ENCODE measurements around the gene KCNK7. TPM values are rescaled to one million over a fixed set of nuclear protein-coding genes. Genes with fewer than 3 reads are reported as not detected.
"Not testable (repeated sequence)": the region's sequence is repeated elsewhere in the genome, so short reads cannot be mapped to it uniquely, and the experiment has no call there.

Gene KCNK7
- total RNA-seq, 2 donors from 2014 or later, result 0.52 to 0.79 TPM

- H3K36me3 Mint-ChIP-seq (ENCODE audit: low read depth), result peaks cover 69% of the 10 kb centered on the region
- peak; percentile 81 for ATAC-seq (replicated peaks)
- peaks cover 31% of the 10 kb centered on the region for H3K4me1 Mint-ChIP-seq
- no peaks in the 10 kb centered on the region for H3K27me3 Mint-ChIP-seq
- H3K27ac Mint-ChIP-seq, result peak within 1 kb of the TSS; percentile 94
- no peaks in the 10 kb centered on the region for H3K9me3 Mint-ChIP-seq
- H3K4me3 Mint-ChIP-seq, result peak within 1 kb of the TSS; percentile 94
Observed at GRCh38 chr11:65569973-65570918, 25.4 kb downstream of the KCNK7 start, which contains the start of gene ZNRD2. Gene ZNRD2 (plus strand): TSS chr11:65570477. CDS start chr11:65570492, 15 bp downstream.

- Mint-ChIP-seq H3K36me3 (ENCODE audit: low read depth) (peaks cover 60% of the 10 kb centered on the region), H3K4me1 (peaks cover 28% of the 10 kb centered on the region), H3K9me3 (no peaks in the 10 kb centered on the region), H3K4me3 (peak overlapping the region; percentile 94), H3K27ac (peak overlapping the region; percentile 94), H3K27me3 (no peaks in the 10 kb centered on the region)
- ATAC-seq (replicated peaks), result peak; percentile 28
Observed at GRCh38 chr11:65569164-65569972, 26.2 kb downstream of the KCNK7 start.

- Mint-ChIP-seq H3K36me3 (ENCODE audit: low read depth) (peaks cover 30% of the 10 kb centered on the region), H3K4me1 (peaks cover 26% of the 10 kb centered on the region), H3K4me3 (peak overlapping the region; percentile 85), H3K27ac (peak overlapping the region; percentile 93), H3K27me3 (no peaks in the 10 kb centered on the region), H3K9me3 (no peaks in the 10 kb centered on the region)
- ATAC-seq (replicated peaks), result peak; percentile 8
Observed at GRCh38 chr11:65565624-65566453, 29.8 kb downstream of the KCNK7 start.

GRCh38 chr11:65564879-65565559 lies 30.6 kb downstream of the KCNK7 start:
- Mint-ChIP-seq H3K36me3 (ENCODE audit: low read depth) (peaks cover 22% of the 10 kb centered on the region), H3K4me3 (peak overlapping the region; percentile 85), H3K4me1 (peaks cover 34% of the 10 kb centered on the region), H3K27ac (peak overlapping the region; percentile 93)
- not testable (repeated sequence) for H3K9me3 Mint-ChIP-seq; ATAC-seq (replicated peaks); H3K27me3 Mint-ChIP-seq

GRCh38 chr11:65563601-65564000 lies 32.0 kb downstream of the KCNK7 start:
- H3K27ac Mint-ChIP-seq, result no peak overlapping the region
- peak overlapping the region; percentile 22 for H3K4me3 Mint-ChIP-seq
- H3K4me1 Mint-ChIP-seq, result peaks cover 39% of the 10 kb centered on the region
- H3K36me3 Mint-ChIP-seq (ENCODE audit: low read depth), result peaks cover 9% of the 10 kb centered on the region
- no peaks in the 10 kb centered on the region for H3K27me3 Mint-ChIP-seq
- no peaks in the 10 kb centered on the region for H3K9me3 Mint-ChIP-seq
- no peak for ATAC-seq (replicated peaks)

- Mint-ChIP-seq H3K4me1 (peaks cover 31% of the 10 kb centered on the region), H3K36me3 (ENCODE audit: low read depth) (peaks cover under 1% of the 10 kb centered on the region), H3K4me3 (no peak overlapping the region), H3K27ac (no peak overlapping the region), H3K27me3 (no peaks in the 10 kb centered on the region), H3K9me3 (no peaks in the 10 kb centered on the region)
- ATAC-seq (replicated peaks), result no peak
Observed at GRCh38 chr11:65562788-65563187, 32.8 kb downstream of the KCNK7 start.

GRCh38 chr11:65562020-65562419 lies 33.6 kb downstream of the KCNK7 start:
- H3K4me3 Mint-ChIP-seq, result no peak overlapping the region
- no peaks in the 10 kb centered on the region for H3K9me3 Mint-ChIP-seq
- no peak for ATAC-seq (replicated peaks)
- H3K27ac Mint-ChIP-seq, result peak overlapping the region; percentile 49
- H3K36me3 Mint-ChIP-seq (ENCODE audit: low read depth), result no peaks in the 10 kb centered on the region
- H3K27me3 Mint-ChIP-seq, result no peaks in the 10 kb centered on the region
- H3K4me1 Mint-ChIP-seq, result peaks cover 31% of the 10 kb centered on the region

GRCh38 chr11:65560555-65561418 lies 34.8 kb downstream of the KCNK7 start:
- ATAC-seq (replicated peaks), result no peak
- H3K4me1 Mint-ChIP-seq, result peaks cover 35% of the 10 kb centered on the region
- peak overlapping the region; percentile 82 for H3K4me3 Mint-ChIP-seq
- peak overlapping the region; percentile 21 for H3K27ac Mint-ChIP-seq
- no peaks in the 10 kb centered on the region for H3K27me3 Mint-ChIP-seq
- H3K9me3 Mint-ChIP-seq, result no peaks in the 10 kb centered on the region
- no peaks in the 10 kb centered on the region for H3K36me3 Mint-ChIP-seq (ENCODE audit: low read depth)

- no peaks in the 10 kb centered on the region for H3K27me3 Mint-ChIP-seq
- peaks cover 37% of the 10 kb centered on the region for H3K4me1 Mint-ChIP-seq
- peak overlapping the region; percentile 82 for H3K4me3 Mint-ChIP-seq
- peak overlapping the region; percentile 21 for H3K27ac Mint-ChIP-seq
- peaks cover 5% of the 10 kb centered on the region for H3K36me3 Mint-ChIP-seq (ENCODE audit: low read depth)
- ATAC-seq (replicated peaks), result peak; percentile 18
- H3K9me3 Mint-ChIP-seq, result no peaks in the 10 kb centered on the region
Observed at GRCh38 chr11:65559951-65560537, 35.6 kb downstream of the KCNK7 start.

GRCh38 chr11:65559535-65559934 lies 36.1 kb downstream of the KCNK7 start:
- Mint-ChIP-seq H3K4me3 (peak overlapping the region; percentile 82), H3K36me3 (ENCODE audit: low read depth) (peaks cover 10% of the 10 kb centered on the region), H3K9me3 (no peaks in the 10 kb centered on the region), H3K27me3 (no peaks in the 10 kb centered on the region), H3K27ac (peak overlapping the region; percentile 21), H3K4me1 (peaks cover 43% of the 10 kb centered on the region)
- ATAC-seq (replicated peaks), result peak; percentile 62

- Mint-ChIP-seq H3K4me1 (peaks cover 46% of the 10 kb centered on the region), H3K36me3 (ENCODE audit: low read depth) (peaks cover 11% of the 10 kb centered on the region), H3K27ac (peak overlapping the region; percentile 21), H3K9me3 (no peaks in the 10 kb centered on the region), H3K4me3 (peak overlapping the region; percentile 82), H3K27me3 (no peaks in the 10 kb centered on the region)
- ATAC-seq (replicated peaks), result no peak
Observed at GRCh38 chr11:65558930-65559509, 36.6 kb downstream of the KCNK7 start.
